ENCODE data around the gene ZNF480.
"Not testable (repeated sequence)": the region's sequence is repeated elsewhere in the genome, so short reads cannot be mapped to it uniquely, and the experiment has no call there.

ZNF480 gene

DNA sequence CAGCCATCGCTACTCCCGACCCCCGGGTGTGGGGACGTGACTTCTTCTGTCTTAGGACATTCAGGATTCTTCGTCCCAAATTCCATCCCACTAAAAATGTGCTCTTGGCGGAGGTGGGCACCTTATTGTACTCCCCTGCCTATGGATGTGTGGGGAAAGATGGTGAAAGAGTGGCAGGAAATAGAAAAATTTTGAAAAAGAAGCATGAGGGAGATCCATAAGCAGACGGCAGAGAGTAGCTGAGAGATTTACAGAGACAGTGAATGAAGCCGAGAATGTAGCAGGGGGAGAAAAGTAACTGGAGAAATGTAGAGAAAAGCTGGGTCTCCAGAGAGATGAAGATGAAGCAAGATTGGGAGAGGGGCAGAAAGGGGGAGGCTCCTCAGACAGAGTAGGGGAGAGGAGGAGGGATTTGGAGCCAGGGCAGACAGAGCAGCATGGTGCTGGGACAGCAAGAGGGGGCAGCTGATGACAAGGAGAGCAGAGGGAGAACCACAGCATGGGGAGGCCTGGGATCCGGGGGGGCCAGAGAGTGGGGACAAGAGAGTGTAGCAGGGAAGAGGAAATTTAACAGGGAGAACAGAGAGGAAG is 39.9 kb downstream of the ZNF480 start:
- in situ Hi-C loops (cut with MboI; ENCODE audit: low sequenced_read_pairs): no loop called here

DNA sequence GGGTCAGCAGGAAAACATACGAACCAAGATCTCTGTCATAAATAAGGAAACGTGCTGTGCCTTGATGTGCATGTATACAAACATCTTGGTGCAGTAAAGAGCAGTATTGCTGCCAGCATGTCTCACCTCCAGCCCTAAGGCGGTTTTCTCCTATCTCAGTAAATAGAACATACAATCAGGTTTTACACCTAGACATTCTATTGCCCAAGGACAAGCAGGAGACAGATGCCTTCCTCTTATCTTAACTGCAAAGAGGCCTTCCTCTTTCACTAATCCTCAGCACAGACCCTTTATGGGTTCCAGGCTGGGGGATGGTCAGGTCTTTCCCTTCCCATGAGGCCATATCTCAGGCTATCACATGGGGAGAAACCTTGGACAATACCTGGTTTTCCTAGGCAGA is 42.1 kb downstream of the ZNF480 start:
- in situ Hi-C loops (cut with MboI; ENCODE audit: low sequenced_read_pairs): not testable (repeated sequence)

DNA sequence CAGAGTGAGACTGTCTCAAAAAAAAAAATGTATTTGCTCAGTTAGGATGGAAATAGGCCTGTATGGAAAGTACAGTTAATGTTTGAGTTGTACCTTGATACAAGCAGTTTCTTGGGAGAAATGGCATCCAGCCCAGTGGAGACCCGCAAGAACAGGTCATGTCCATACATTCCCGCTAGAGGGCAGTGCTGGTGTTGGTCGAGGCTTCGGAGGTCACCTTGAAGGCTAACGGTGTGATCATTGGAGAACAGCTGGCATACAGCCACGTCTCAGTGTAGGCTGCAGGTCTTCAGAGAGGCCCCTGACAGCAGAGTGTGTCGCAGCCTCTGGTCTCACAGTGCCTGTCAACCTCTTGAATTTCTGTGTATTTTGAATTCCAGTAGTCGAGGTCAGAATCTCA is 46.6 kb downstream of the ZNF480 start:
- in situ Hi-C loops (cut with MboI; ENCODE audit: low sequenced_read_pairs): no loop called here

DNA sequence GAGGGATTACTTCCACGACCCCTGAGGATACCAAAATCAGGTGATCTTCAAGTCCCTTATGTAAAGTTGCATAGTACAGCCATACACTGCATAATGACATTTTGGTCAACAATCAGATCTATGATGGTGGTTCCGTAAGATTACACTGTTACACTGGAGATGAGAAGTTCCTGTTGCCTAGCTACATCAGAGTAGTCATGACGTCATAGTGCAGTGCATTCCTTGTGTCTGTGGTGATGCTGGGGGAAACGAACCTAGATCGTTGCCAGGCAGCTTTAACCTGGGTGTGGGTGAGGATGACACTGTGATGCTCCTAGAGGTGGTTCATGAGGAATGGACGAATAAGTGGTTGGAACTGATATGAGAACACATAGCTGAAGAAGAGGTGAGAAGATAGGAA is 48.2 kb downstream of the ZNF480 start:
- in situ Hi-C loops (cut with MboI; ENCODE audit: low sequenced_read_pairs): no loop called here

DNA sequence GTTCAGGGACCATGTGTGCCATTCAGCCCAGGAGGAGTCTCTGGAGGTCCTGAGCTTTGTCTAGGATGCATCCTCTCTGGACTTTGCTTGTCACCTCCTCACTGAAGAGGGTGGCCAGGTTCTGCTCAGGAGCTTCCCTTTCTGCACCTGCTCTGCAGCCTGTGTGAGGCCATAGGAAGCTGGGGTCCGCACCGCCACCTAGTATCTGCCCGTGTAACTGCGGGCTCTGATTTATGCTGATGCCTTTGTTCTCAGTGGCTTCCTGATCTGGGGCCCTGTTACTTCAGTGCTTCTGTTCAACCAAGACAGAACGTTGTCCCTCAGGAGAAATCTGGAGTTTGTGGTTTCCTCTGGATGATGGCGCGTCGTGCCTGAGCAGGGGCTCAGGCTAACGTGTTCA is 54.5 kb downstream of the ZNF480 start:
- in situ Hi-C loops (cut with MboI; ENCODE audit: low sequenced_read_pairs): no loop called here

DNA sequence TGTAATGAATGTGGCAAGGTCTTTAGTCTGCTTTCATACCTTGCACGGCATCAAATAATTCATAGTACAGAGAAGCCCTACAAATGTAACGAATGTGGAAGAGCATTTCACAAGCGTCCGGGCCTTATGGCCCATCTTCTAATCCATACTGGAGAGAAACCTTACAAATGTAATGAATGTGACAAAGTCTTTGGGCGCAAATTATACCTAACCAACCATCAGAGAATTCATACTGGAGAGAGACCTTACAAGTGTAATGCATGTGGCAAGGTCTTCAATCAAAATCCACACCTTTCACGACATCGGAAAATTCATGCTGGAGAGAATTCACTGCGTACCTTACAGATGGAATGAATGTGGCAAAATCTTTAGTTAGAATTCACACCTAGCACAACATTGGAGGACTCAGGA is 69.5 kb downstream of the ZNF480 start:
- in situ Hi-C loops (cut with MboI; ENCODE audit: low sequenced_read_pairs): no loop called here

DNA sequence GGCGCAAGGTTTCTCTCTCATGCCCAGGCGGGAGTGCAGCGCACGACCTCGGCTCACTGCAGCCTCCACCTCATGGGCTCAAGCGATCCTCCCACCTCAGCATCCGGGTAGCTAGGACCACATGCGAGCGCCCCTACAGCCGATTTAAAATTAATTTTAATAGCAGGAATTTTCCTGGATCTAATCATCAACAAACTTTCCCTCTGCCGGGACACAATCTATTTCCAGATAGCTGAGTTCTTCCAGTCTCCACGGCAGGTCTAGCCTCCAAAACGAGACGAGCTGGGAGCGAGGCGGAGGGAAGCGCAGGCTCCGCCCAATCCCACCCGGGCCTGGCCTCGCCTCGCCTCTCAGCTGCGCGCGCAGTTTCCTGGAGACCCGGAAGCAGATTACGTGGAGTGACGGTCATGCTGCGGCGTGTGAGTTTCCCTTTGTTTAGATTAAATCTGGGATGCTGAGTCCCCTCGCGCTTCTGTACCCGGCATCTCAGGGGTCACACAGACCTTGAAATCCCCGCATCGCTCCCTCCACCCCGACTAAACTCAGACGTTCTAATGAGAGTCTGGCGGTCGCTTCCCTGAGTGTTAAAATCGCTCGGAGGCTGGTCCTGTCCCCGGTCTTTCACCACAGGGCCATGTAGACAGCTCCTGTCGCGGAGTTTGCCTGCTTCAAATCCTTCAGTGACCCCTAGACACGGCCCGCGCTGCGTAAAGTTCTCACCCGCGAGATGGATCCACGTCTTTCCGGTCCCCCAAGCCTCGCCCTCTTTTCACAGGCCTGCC is 72.8 kb downstream of the ZNF480 start, which contains the start of gene ZNF880:
ZNF880 (plus strand) TSS at position 365 of the 782 bp plus-strand sequence; CDS start at position 408, 43 bp downstream.
- in situ Hi-C loops (cut with MboI; ENCODE audit: low sequenced_read_pairs): no loop called here

DNA sequence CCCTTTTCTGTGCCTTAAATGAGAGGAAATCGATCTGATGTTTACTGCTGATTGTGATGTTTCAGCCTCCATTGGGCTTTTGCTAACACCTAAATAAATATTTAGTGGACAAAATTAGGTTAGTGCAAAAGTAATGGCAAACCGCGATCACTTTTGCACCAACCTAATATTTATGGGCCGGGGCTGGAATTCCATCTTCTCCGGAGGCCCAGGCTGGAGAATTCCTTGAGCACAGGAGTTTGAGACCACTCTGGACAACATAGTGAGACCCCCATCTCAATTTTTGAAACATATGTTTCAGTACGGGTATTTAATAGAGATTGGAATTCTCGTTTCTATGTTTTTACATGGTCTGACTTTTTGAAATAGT is 73.4 kb downstream of the ZNF480 start:
- in situ Hi-C loops (cut with MboI; ENCODE audit: low sequenced_read_pairs): no loop called here
